ENCODE results near the gene WNT6.

The WNT6 gene

DNA sequence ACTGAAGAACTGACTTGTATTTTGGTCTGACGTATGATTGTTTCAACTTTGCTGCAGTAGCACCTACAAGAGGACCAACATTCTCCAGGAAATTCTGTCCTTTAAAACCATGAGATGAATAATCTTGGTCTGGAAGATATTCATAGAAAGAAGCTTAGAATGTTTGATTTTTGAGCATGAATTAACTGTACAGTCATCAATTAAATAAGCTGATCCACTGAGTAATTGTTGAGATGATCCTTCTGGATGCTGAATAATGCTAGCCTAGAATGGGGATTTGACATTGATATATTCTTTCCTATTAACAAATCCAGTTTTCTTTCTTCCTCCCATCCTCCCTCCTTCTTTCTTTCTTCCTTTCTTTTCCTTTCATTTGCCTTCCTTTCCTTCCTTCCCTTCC is 60.9 kb downstream of the WNT6 start:
- Histone ChIP-seq H2AFZ (ENCODE audit: low read depth, low read length, severe bottlenecking) (no peak overlapping the region), H4K20me1 (ENCODE audit: low read depth, low read length) (no peaks in the 10 kb centered on the region), H3K27ac (ENCODE audit: low read depth, low read length) (no peak overlapping the region), H3K4me2 (ENCODE audit: low read depth, low read length, poor library complexity, severe bottlenecking) (no peak overlapping the region), H3K4me3 (ENCODE audit: insufficient read depth, low read length, poor library complexity, severe bottlenecking) (no peak overlapping the region), H3K9me3 (ENCODE audit: insufficient read depth, low read length) (no peaks in the 10 kb centered on the region; the same call in 1 of the 2 replicates), H3K27me3 (ENCODE audit: low read length) (no peaks in the 10 kb centered on the region), H3K9ac (ENCODE audit: low read length) (no peak overlapping the region), H3K36me3 (ENCODE audit: low read length) (no peaks in the 10 kb centered on the region), H3K9me2 (replicated peaks; ENCODE audit: insufficient read depth, low read length) (no peaks in the 10 kb centered on the region), H3K79me2 (ENCODE audit: insufficient read depth, low read length) (no peaks in the 10 kb centered on the region), H3F3A (ENCODE audit: insufficient read depth) (no peaks in the 10 kb centered on the region)
- TF ChIP-seq, protein P1, sequence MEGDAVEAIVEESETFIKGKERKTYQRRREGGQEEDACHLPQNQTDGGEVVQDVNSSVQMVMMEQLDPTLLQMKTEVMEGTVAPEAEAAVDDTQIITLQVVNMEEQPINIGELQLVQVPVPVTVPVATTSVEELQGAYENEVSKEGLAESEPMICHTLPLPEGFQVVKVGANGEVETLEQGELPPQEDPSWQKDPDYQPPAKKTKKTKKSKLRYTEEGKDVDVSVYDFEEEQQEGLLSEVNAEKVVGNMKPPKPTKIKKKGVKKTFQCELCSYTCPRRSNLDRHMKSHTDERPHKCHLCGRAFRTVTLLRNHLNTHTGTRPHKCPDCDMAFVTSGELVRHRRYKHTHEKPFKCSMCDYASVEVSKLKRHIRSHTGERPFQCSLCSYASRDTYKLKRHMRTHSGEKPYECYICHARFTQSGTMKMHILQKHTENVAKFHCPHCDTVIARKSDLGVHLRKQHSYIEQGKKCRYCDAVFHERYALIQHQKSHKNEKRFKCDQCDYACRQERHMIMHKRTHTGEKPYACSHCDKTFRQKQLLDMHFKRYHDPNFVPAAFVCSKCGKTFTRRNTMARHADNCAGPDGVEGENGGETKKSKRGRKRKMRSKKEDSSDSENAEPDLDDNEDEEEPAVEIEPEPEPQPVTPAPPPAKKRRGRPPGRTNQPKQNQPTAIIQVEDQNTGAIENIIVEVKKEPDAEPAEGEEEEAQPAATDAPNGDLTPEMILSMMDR (IDR thresholded peaks at IDR 0.05; ENCODE audit: insufficient read depth, low read length, poor library complexity, severe bottlenecking), result no peak
- TF ChIP-seq EZH2phosphoT487 (conservative IDR thresholded peaks at IDR 0.05; ENCODE audit: low read length), result no peak
